ENCODE results near the gene HOXB5.

DNA sequence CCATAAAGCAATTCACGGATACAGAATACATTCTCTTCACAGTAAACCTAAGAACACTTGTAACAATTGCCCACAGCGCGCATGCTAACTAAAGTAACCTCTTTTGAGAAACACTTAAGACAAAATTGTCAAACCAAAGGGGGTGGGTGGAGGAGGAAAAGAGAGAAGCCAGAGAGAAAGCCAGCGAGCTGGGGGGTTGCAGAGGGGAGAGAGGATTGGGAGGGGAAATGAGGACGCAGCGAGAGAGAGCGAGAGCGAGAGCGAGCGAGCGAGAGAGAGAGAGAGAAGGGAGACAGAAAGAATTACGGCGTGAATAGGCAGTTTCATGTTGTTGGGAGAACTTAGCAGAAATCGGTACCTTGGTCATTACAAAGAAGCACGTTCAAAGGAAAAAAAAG lies 18.9 kb upstream of the HOXB5 start:
- no peak for TF ChIP-seq CTCF (conservative IDR thresholded peaks at IDR 0.05; ENCODE audit: low read depth, low read length)
- no peak for TF ChIP-seq EZH2 (IDR thresholded peaks at IDR 0.05; ENCODE audit: borderline replicate concordance, low read depth, low read length, poor library complexity, severe bottlenecking)
